ENCODE results near the gene ADCY10. TPM values are rescaled to one million over a fixed set of nuclear protein-coding genes. Genes with fewer than 3 reads are reported as not detected.

ADCY10 gene
- total and polyA plus RNA-seq, 9 of the 15 experiments (the other 6 are each of a cell fraction or from before 2014, with no cell fraction given), result 0.08 to 0.86 (median 0.22) TPM

DNA sequence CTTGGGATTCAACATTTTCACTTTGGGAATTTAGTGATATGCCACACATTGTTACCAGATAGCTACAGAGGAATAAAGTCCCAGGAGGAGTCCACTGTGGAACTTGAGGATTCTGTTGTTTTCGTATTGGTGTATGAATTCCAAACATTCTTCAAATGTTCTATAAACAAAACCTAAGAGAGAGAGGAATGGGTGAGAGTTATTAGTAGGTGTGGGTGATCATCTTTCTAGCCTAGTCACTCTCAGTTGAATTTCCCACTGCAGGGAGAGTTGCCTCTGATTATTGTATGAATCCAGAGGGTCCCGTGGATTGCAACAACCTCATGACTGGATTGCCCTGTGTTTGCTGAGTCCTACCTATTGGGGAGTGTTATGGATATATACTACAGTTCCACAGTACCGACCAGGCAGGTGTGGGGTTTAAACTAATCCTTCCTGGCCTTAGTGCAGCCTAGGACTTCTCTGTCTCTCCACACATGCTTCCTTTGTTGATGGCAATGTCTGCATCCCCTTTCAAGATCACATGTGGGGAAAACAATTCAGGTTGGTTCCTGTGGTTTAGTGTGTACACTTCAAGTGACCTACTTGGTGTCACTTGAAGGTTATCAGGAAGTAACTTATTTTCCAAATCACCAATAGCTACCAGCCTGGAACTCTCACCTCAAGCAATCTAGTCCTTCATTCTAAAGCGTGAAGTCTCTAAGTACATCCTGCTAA lies 91.8 kb downstream of the ADCY10 start (continued):
- no peak for TF ChIP-seq NFIX (CRISPR knock-in tag; IDR thresholded peaks at IDR 0.05; ENCODE audit: low read depth)
- TF ChIP-seq MCM7 (IDR thresholded peaks at IDR 0.05), result no peak
- TF ChIP-seq CBFA2T3 (IDR thresholded peaks at IDR 0.05), result peak; percentile 45; the same call in 1 of the 2 replicates
- TF ChIP-seq PPARD (CRISPR knock-in tag; IDR thresholded peaks at IDR 0.05), result no peak
- no peak for TF ChIP-seq ZNF75A (CRISPR knock-in tag; IDR thresholded peaks at IDR 0.05)
- no peak for TF ChIP-seq PTBP1 (IDR thresholded peaks at IDR 0.05; ENCODE audit: low read depth, low read length)
- TF ChIP-seq NCOA2 (IDR thresholded peaks at IDR 0.05; ENCODE audit: partially characterized antibody in 2 of 2), result no peak
- TF ChIP-seq CTBP1 (IDR thresholded peaks at IDR 0.05; ENCODE audit: borderline replicate concordance), result peak; percentile 39; the same call in 1 of the 2 replicates
- TF ChIP-seq HDAC2 (IDR thresholded peaks at IDR 0.05), result no peak
- TF ChIP-seq E2F4 (CRISPR knock-in tag; IDR thresholded peaks at IDR 0.05; ENCODE audit: low read depth), result no peak
- TF ChIP-seq, protein P1, sequence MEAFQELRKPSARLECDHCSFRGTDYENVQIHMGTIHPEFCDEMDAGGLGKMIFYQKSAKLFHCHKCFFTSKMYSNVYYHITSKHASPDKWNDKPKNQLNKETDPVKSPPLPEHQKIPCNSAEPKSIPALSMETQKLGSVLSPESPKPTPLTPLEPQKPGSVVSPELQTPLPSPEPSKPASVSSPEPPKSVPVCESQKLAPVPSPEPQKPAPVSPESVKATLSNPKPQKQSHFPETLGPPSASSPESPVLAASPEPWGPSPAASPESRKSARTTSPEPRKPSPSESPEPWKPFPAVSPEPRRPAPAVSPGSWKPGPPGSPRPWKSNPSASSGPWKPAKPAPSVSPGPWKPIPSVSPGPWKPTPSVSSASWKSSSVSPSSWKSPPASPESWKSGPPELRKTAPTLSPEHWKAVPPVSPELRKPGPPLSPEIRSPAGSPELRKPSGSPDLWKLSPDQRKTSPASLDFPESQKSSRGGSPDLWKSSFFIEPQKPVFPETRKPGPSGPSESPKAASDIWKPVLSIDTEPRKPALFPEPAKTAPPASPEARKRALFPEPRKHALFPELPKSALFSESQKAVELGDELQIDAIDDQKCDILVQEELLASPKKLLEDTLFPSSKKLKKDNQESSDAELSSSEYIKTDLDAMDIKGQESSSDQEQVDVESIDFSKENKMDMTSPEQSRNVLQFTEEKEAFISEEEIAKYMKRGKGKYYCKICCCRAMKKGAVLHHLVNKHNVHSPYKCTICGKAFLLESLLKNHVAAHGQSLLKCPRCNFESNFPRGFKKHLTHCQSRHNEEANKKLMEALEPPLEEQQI (IDR thresholded peaks at IDR 0.05), result no peak
- no peak for TF ChIP-seq ZNF316 (IDR thresholded peaks at IDR 0.05)
- no peak for TF ChIP-seq MAFF (IDR thresholded peaks at IDR 0.05; ENCODE audit: low read length)
- no peak for TF ChIP-seq U2AF1 (optimal IDR thresholded peaks at IDR 0.05; ENCODE audit: low read depth, low read length)
- TF ChIP-seq ID3 (CRISPR knock-in tag; IDR thresholded peaks at IDR 0.05), result no peak
- TF ChIP-seq ID3 (tag; IDR thresholded peaks at IDR 0.05), result no peak
- TF ChIP-seq POLR2AphosphoS2 (IDR thresholded peaks at IDR 0.05; ENCODE audit: low read length), result no peak
- TF ChIP-seq, protein P2, sequence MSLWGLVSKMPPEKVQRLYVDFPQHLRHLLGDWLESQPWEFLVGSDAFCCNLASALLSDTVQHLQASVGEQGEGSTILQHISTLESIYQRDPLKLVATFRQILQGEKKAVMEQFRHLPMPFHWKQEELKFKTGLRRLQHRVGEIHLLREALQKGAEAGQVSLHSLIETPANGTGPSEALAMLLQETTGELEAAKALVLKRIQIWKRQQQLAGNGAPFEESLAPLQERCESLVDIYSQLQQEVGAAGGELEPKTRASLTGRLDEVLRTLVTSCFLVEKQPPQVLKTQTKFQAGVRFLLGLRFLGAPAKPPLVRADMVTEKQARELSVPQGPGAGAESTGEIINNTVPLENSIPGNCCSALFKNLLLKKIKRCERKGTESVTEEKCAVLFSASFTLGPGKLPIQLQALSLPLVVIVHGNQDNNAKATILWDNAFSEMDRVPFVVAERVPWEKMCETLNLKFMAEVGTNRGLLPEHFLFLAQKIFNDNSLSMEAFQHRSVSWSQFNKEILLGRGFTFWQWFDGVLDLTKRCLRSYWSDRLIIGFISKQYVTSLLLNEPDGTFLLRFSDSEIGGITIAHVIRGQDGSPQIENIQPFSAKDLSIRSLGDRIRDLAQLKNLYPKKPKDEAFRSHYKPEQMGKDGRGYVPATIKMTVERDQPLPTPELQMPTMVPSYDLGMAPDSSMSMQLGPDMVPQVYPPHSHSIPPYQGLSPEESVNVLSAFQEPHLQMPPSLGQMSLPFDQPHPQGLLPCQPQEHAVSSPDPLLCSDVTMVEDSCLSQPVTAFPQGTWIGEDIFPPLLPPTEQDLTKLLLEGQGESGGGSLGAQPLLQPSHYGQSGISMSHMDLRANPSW (CRISPR knock-in tag; IDR thresholded peaks at IDR 0.05), result no peak
- no peak for TF ChIP-seq SMAD1 (IDR thresholded peaks at IDR 0.05; ENCODE audit: low read depth, low read length, partially characterized antibody)
- TF ChIP-seq HINFP (tag; conservative IDR thresholded peaks at IDR 0.05; ENCODE audit: low read depth), result 0 out of 2 replicates have a peak, but pooled peaks have one; percentile 21
- TF ChIP-seq DPF2 (IDR thresholded peaks at IDR 0.05), result no peak
- TF ChIP-seq RUNX1 (IDR thresholded peaks at IDR 0.05; ENCODE audit: low read depth), result no peak
- TF ChIP-seq ZNF766 (CRISPR knock-in tag; conservative IDR thresholded peaks at IDR 0.05), result no peak
